ENCODE data around the gene BRINP3. TPM values are rescaled to one million over a fixed set of nuclear protein-coding genes. Genes with fewer than 3 reads are reported as not detected.

The BRINP3 gene
- total RNA-seq, 1 experiment from 2014 or later: not detected

- H2AFZ ChIP-seq (ENCODE audit: low read length): no peak overlapping the region
- Mint-ChIP-seq H3K9me3 (no peaks in the 10 kb centered on the region), H3K27me3 (ENCODE audit: low read depth) (peaks cover 61% of the 10 kb centered on the region), H3K27ac (peak overlapping the region in 1 of 3 experiments; percentile 77; a peak in 1 of 7 replicates), H3K4me3 (peak overlapping the region; percentile 81 to 99), H3K4me1 (peaks cover 41 to 45% of the 10 kb centered on the region in 2 experiments), H3K36me3 (ENCODE audit: insufficient read depth in 1 of 3, low read depth in 3 of 3) (no peaks in the 10 kb centered on the region)
- H2BK15ac ChIP-seq (ENCODE audit: low read depth, low read length): no peak overlapping the region
- no peak overlapping the region for H4K91ac ChIP-seq (ENCODE audit: insufficient read length, low read depth, low read length)
- no peak overlapping the region for H3K9ac ChIP-seq (ENCODE audit: extremely low read depth, insufficient read length, low read length)
- H3K9me3 ChIP-seq (ENCODE audit: control insufficient read depth, low read depth, low read length): no peaks in the 10 kb centered on the region
- TF ChIP-seq CTCF (conservative IDR thresholded peaks at IDR 0.05): no peak
- H3K27ac ChIP-seq (ENCODE audit: insufficient read length, low read depth, low read length): no peak overlapping the region
- no peak for DNase-seq
- no peak overlapping the region for H2BK5ac ChIP-seq (ENCODE audit: insufficient read length, low read length)
- no peaks in the 10 kb centered on the region for H4K20me1 ChIP-seq (ENCODE audit: control insufficient read depth, insufficient read depth, insufficient read length)
- peak overlapping the region; percentile 95 for H3K4me2 ChIP-seq (ENCODE audit: insufficient read depth, insufficient read length, low read length)
- no peak overlapping the region for H2BK20ac ChIP-seq (ENCODE audit: low read depth, low read length, poor library complexity, severe bottlenecking)
- no peaks in the 10 kb centered on the region for H3K79me2 ChIP-seq (ENCODE audit: insufficient read depth, low read length)
- no peak overlapping the region for H3K14ac ChIP-seq (ENCODE audit: insufficient read depth, low read length)
- H2AK5ac ChIP-seq (ENCODE audit: insufficient read length, low read length): no peak overlapping the region
- no peak overlapping the region for H2BK12ac ChIP-seq (ENCODE audit: insufficient read length, low read depth, low read length)
- H3K4me1 ChIP-seq (ENCODE audit: insufficient read depth, low read length): no peaks in the 10 kb centered on the region
- H3K56ac ChIP-seq (ENCODE audit: insufficient read length, low read depth, low read length): no peak overlapping the region
- H3K27me3 ChIP-seq (ENCODE audit: insufficient read depth, low read length): peaks cover 20% of the 10 kb centered on the region; the same call in 1 of the 2 replicates
- no peak overlapping the region for H3K23ac ChIP-seq (ENCODE audit: insufficient read length, low read depth, low read length)
- no peak overlapping the region for H3K18ac ChIP-seq (ENCODE audit: insufficient read length, low read depth, low read length)
- H2BK120ac ChIP-seq (ENCODE audit: low read depth, low read length, poor library complexity, severe bottlenecking): no peak overlapping the region
- H4K8ac ChIP-seq (replicated peaks; ENCODE audit: insufficient read length, low read depth, low read length): no peak overlapping the region
- H3T11ph ChIP-seq (ENCODE audit: low read length): no peak overlapping the region
- no peaks in the 10 kb centered on the region for H3K79me1 ChIP-seq (ENCODE audit: insufficient read depth, low read depth, low read length, poor library complexity, severe bottlenecking)
- H3K23me2 ChIP-seq (ENCODE audit: insufficient read length, low read depth, low read length, poor library complexity, severe bottlenecking): peaks cover 32% of the 10 kb centered on the region
- no CpG with 5 or more reads among the region's 4 CpGs for WGBS (ENCODE audit: extremely low coverage, insufficient read length, low lambda C conversion rate)
- H4K5ac ChIP-seq (ENCODE audit: insufficient read length, low read depth, low read length): no peak overlapping the region
- no peak overlapping the region for H3K4ac ChIP-seq (ENCODE audit: low read depth, low read length)
Measured at GRCh38 chr1:190479516-190479915, 1.9 kb upstream of the BRINP3 start.
